Neural progenitor cell (in vitro differentiated cells): ENCODE results near the gene IL17B. TPM values are rescaled to one million over a fixed set of nuclear protein-coding genes. Genes with fewer than 3 reads are reported as not detected.
A peak's percentile ranks its signal among the peaks of the same experiment; 100 is the strongest.

Source experiments
- DNase-seq: peaks from one replicate; pipeline ENCODE4 v3.0.0-alpha.2; 2016; ENCODE audit warnings: low spot score
- H2AFZ ChIP-seq: fragments of 200-600 bp; sonication (generic); replicated peaks from 2 replicates; pipeline ENCODE4 v1.6.1; 2016; ENCODE audit warnings: antibody characterized with exemption
- H3F3A ChIP-seq: fragments of 200-600 bp; sonication (generic); 2 replicates; pipeline ENCODE4 v1.6.1; 2016; ENCODE audit warnings: antibody characterized with exemption, low read depth
- H3K27ac ChIP-seq: fragments of 200-600 bp; sonication (generic); 2 replicates; pipeline ENCODE4 v1.5.1; 2016; ENCODE audit warnings: mild to moderate bottlenecking
- H3K27me3 ChIP-seq: fragments of 200-600 bp; sonication (generic); 2 replicates; pipeline ENCODE4 v1.6.1; 2016; ENCODE audit warnings: mild to moderate bottlenecking, moderate library complexity
- H3K36me3 ChIP-seq: fragments of 200-600 bp; sonication (generic); 2 replicates; pipeline ENCODE4 v1.5.1; 2016
- H3K4me1 ChIP-seq: fragments of 200-600 bp; sonication (generic); 2 replicates; pipeline ENCODE4 v1.6.1; 2016; ENCODE audit warnings: mixed run types
- H3K4me2 ChIP-seq: fragments of 200-600 bp; sonication (generic); 2 replicates; pipeline ENCODE4 v1.6.1; 2016
- H3K4me3 ChIP-seq: fragments of 200-600 bp; sonication (generic); 2 replicates; pipeline ENCODE4 v1.5.1; 2016
- H3K79me2 ChIP-seq: fragments of 200-600 bp; sonication (generic); 2 replicates; pipeline ENCODE4 v1.6.1; 2016; ENCODE audit warnings: low read depth
- H3K9ac ChIP-seq: fragments of 200-600 bp; sonication (generic); 2 replicates; pipeline ENCODE4 v1.6.1; 2016
- H3K9me3 ChIP-seq: fragments of 200-600 bp; sonication (generic); 2 replicates; pipeline ENCODE4 v1.5.1; 2016; ENCODE audit warnings: low read depth
- H4K20me1 ChIP-seq: fragments of 200-600 bp; sonication (generic); 2 replicates; pipeline ENCODE4 v1.6.1; 2016; ENCODE audit warnings: low read depth
- H3K27ac Mint-ChIP-seq: 3 replicates; pipeline ENCODE4 v1.8.0; 2021; ENCODE audit warnings: mixed read lengths
- H3K27me3 Mint-ChIP-seq: 2 replicates; pipeline ENCODE4 v1.8.0; 2022; ENCODE audit warnings: low read depth, mild to moderate bottlenecking, inconsistent platforms, moderate library complexity, mixed read lengths; ENCODE audit not compliant: insufficient read depth
- H3K36me3 Mint-ChIP-seq: 3 replicates; pipeline ENCODE4 v1.8.0; 2021; ENCODE audit warnings: mixed read lengths
- H3K4me1 Mint-ChIP-seq: 3 replicates; pipeline ENCODE4 v1.8.0; 2021; ENCODE audit warnings: mixed read lengths
- H3K4me3 Mint-ChIP-seq: 3 replicates; pipeline ENCODE4 v1.8.0; 2021; ENCODE audit warnings: mild to moderate bottlenecking, moderate library complexity, mixed read lengths
- H3K9me3 Mint-ChIP-seq: 3 replicates; pipeline ENCODE4 v1.8.0; 2020; ENCODE audit warnings: mixed read lengths
- EZH2 ChIP-seq: fragments of 200-600 bp; sonication (generic); IDR thresholded peaks from 2 replicates; pipeline ENCODE4 v1.6.1; 2017; ENCODE audit warnings: antibody characterized with exemption, mild to moderate bottlenecking, moderate library complexity
- EZH2phosphoT487 ChIP-seq: fragments of 200-600 bp; sonication (generic); IDR thresholded peaks from 2 replicates; pipeline ENCODE4 v1.6.1; 2017; ENCODE audit warnings: antibody characterized with exemption
- total RNA-seq: library from RNA; depleted of rRNA; stranded (reverse); fragments of >200 nt; gene quantifications from 2 replicates; pipeline ENCODE4 v1.2.3, GENCODE V29; 2015; ENCODE audit warnings: low replicate concordance
- TF ChIP-seq, protein P1 (sequence below): fragments of 200-600 bp; sonication (generic); IDR thresholded peaks from 2 replicates; pipeline ENCODE4 v1.5.1; 2017; ENCODE audit warnings: antibody characterized with exemption, mild to moderate bottlenecking

IL17B gene
- total RNA-seq, 1 donor from 2014 or later = not detected

DNA sequence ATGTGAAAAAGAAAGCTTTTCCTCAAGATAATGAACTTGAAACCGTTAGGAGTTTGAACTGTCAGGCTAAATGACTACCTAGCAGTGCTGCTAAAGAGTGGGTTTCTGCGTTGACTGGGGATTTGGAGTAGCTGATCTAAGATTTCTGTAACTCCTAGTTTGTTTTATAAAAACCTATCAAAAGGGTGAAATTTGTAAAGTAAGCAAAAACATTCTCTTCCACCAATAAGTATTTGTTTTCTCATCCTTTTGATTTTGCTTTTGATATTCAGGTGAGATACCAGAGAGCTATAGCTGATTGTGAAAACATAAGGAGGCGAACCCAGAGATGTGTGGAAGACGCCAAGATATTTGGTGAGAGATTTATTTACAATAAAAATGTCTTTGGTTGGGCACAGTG, 29.7 kb downstream of the IL17B start:
- no peak for TF ChIP-seq EZH2
- no peak for TF ChIP-seq EZH2phosphoT487
- TF ChIP-seq, protein P1, sequence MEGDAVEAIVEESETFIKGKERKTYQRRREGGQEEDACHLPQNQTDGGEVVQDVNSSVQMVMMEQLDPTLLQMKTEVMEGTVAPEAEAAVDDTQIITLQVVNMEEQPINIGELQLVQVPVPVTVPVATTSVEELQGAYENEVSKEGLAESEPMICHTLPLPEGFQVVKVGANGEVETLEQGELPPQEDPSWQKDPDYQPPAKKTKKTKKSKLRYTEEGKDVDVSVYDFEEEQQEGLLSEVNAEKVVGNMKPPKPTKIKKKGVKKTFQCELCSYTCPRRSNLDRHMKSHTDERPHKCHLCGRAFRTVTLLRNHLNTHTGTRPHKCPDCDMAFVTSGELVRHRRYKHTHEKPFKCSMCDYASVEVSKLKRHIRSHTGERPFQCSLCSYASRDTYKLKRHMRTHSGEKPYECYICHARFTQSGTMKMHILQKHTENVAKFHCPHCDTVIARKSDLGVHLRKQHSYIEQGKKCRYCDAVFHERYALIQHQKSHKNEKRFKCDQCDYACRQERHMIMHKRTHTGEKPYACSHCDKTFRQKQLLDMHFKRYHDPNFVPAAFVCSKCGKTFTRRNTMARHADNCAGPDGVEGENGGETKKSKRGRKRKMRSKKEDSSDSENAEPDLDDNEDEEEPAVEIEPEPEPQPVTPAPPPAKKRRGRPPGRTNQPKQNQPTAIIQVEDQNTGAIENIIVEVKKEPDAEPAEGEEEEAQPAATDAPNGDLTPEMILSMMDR = no peak
- Mint-ChIP-seq H3K4me3 (no peak overlapping the region), H3K36me3 (peaks cover 32% of the 10 kb centered on the region), H3K9me3 (no peaks in the 10 kb centered on the region), H3K4me1 (peaks cover 20% of the 10 kb centered on the region), H3K27ac (no peak overlapping the region), H3K27me3 (no peaks in the 10 kb centered on the region)
- peaks cover 63% of the 10 kb centered on the region for H3K79me2 ChIP-seq
- no peak overlapping the region for H2AFZ ChIP-seq
- H3K4me3 ChIP-seq = no peak overlapping the region
- H3K4me2 ChIP-seq = no peak overlapping the region
- H3K4me1 ChIP-seq = peaks cover 10% of the 10 kb centered on the region
- no peaks in the 10 kb centered on the region for H3K27me3 ChIP-seq
- H3F3A ChIP-seq = peaks cover 18% of the 10 kb centered on the region
- no peak overlapping the region for H3K9ac ChIP-seq
- DNase-seq = no peak
- no peak overlapping the region for H3K27ac ChIP-seq
- peaks cover 38% of the 10 kb centered on the region for H3K36me3 ChIP-seq
- H3K9me3 ChIP-seq = no peaks in the 10 kb centered on the region
- peaks cover 10% of the 10 kb centered on the region for H4K20me1 ChIP-seq

DNA sequence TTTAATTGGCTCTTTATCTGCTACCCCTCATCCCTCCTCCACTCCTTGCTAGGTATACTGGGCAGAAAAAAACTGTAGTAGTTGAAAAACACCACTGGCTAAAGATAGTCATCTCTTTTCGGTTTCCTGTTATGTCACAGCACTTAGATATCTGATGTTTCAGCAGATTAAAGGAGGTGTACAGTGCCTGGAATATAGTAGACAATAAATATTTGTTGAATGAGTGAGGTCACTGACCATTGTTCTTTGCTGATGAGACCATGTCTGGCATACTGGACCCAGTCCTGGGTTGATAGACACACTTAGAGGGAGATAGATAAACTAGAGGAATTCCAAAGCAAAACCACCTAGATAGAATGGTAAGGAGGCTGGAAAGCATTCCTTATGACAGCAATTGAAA, 30.6 kb downstream of the IL17B start:
- Histone ChIP-seq H3K4me2 (no peak overlapping the region), H3K9ac (no peak overlapping the region), H3K79me2 (peaks cover 63% of the 10 kb centered on the region), H3K36me3 (peaks cover 38% of the 10 kb centered on the region), H4K20me1 (peaks cover 10% of the 10 kb centered on the region), H3K4me3 (no peak overlapping the region), H3K27ac (no peak overlapping the region), H3K9me3 (no peaks in the 10 kb centered on the region), H3K4me1 (peaks cover 10% of the 10 kb centered on the region), H2AFZ (no peak overlapping the region), H3F3A (peaks cover 11% of the 10 kb centered on the region), H3K27me3 (no peaks in the 10 kb centered on the region)
- Mint-ChIP-seq H3K4me3 (no peak overlapping the region), H3K27ac (no peak overlapping the region), H3K36me3 (peaks cover 27% of the 10 kb centered on the region), H3K4me1 (peaks cover 24% of the 10 kb centered on the region), H3K27me3 (no peaks in the 10 kb centered on the region), H3K9me3 (no peaks in the 10 kb centered on the region)
- TF ChIP-seq EZH2phosphoT487 (no peak), EZH2 (no peak)
- TF ChIP-seq, protein P1 = no peak
- no peak for DNase-seq

DNA sequence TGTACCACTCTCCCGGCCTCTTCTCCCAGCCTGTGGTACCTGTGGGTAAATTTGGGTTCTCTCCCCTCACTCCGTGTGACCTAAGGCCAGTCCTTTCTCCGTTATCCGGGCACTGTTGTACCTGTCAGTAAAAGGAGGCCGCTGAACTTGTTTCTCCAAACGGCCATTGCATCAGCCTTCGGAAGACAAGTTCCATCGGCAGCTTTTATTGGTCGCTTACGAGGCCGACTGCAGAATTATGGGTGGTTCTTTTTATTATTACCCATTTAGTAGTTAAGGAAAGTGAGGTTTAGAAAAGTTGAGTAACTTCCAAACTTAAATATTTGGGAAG, 33.2 kb downstream of the IL17B start:
- H3K9ac ChIP-seq = peak overlapping the region; percentile 60
- Mint-ChIP-seq H3K4me3 (peak overlapping the region; percentile 96), H3K9me3 (no peaks in the 10 kb centered on the region), H3K27ac (peak overlapping the region; percentile 69), H3K4me1 (peaks cover 24% of the 10 kb centered on the region), H3K36me3 (peaks cover 25% of the 10 kb centered on the region), H3K27me3 (no peaks in the 10 kb centered on the region)
- no peak overlapping the region for H3K27ac ChIP-seq
- H3K4me1 ChIP-seq = peaks cover 10% of the 10 kb centered on the region
- H4K20me1 ChIP-seq = peaks cover 10% of the 10 kb centered on the region
- H3K4me2 ChIP-seq = peak overlapping the region; percentile 77
- DNase-seq = peak; percentile 31
- peaks cover 42% of the 10 kb centered on the region for H3K79me2 ChIP-seq
- H3K9me3 ChIP-seq = no peaks in the 10 kb centered on the region
- peak overlapping the region; percentile 60 for H3K4me3 ChIP-seq
- TF ChIP-seq EZH2phosphoT487 = no peak
- TF ChIP-seq, protein P1 = no peak
- no peak for TF ChIP-seq EZH2
- H3F3A ChIP-seq = peaks cover 5% of the 10 kb centered on the region
- peaks cover 18% of the 10 kb centered on the region for H3K36me3 ChIP-seq
- no peaks in the 10 kb centered on the region for H3K27me3 ChIP-seq
- peak overlapping the region; percentile 17 for H2AFZ ChIP-seq
